ENCODE data around the gene PRKCA. TPM values are rescaled to one million over a fixed set of nuclear protein-coding genes. Genes with fewer than 3 reads are reported as not detected.

Gene PRKCA
- total and polyA plus RNA-seq, 4 donors = 3.0 to 14.1 (median 5.4) TPM

- Histone ChIP-seq H3K27ac (ENCODE audit: low read depth in 1 of 2, low read length in 2 of 2) (no peak overlapping the region), H3K9me3 (ENCODE audit: control insufficient read depth in 4 of 4, low read length in 3 of 4) (no peaks in the 10 kb centered on the region), H3K27me3 (ENCODE audit: control insufficient read depth in 4 of 4, insufficient read depth in 4 of 4, low read length in 3 of 4) (no peaks in the 10 kb centered on the region), H3K9ac (ENCODE audit: low read depth in 1 of 2, low read length in 2 of 2) (no peak overlapping the region), H3K4me1 (ENCODE audit: control insufficient read depth in 4 of 4, insufficient read depth in 4 of 4, low read length in 3 of 4) (no peaks in the 10 kb centered on the region), H3K4me3 (ENCODE audit: low read depth in 1 of 3, low read length in 3 of 3) (no peak overlapping the region), H3K36me3 (ENCODE audit: control insufficient read depth in 4 of 4, insufficient read depth in 3 of 4, low read depth in 1 of 4, low read length in 3 of 4) (peaks cover 0 to 33% (median 12%) of the 10 kb centered on the region in 4 donors)
- WGBS = 98% methylated on average over 7 of the region's 7 CpGs
- TF ChIP-seq HNF4G (IDR thresholded peaks at IDR 0.05) = no peak
- TF ChIP-seq NR2F2 (IDR thresholded peaks at IDR 0.05) = no peak
- TF ChIP-seq FOXA2 (IDR thresholded peaks at IDR 0.05) = no peak
- no peak for TF ChIP-seq SP1 (IDR thresholded peaks at IDR 0.05)
- no peak for TF ChIP-seq GABPA (IDR thresholded peaks at IDR 0.05 in 1 of 2, conservative IDR thresholded peaks at IDR 0.05 in 1 of 2)
- TF ChIP-seq RXRA (IDR thresholded peaks at IDR 0.05) = no peak
- TF ChIP-seq HNF4A (conservative IDR thresholded peaks at IDR 0.05) = no peak
- no peak for DNase-seq (ENCODE audit: low spot score)
These were observed 447.7 kb downstream of the PRKCA start for GRCh38 chr17:66750116-66750515.

- Histone ChIP-seq H3K36me3 (ENCODE audit: control insufficient read depth in 4 of 4, insufficient read depth in 3 of 4, low read depth in 1 of 4, low read length in 3 of 4) (peaks cover 0 to 34% (median 11%) of the 10 kb centered on the region in 4 donors), H3K9me3 (ENCODE audit: control insufficient read depth in 4 of 4, low read length in 3 of 4) (no peaks in the 10 kb centered on the region), H3K4me1 (ENCODE audit: control insufficient read depth in 4 of 4, insufficient read depth in 4 of 4, low read length in 3 of 4) (no peaks in the 10 kb centered on the region), H3K27ac (ENCODE audit: low read depth in 1 of 2, low read length in 2 of 2) (no peak overlapping the region), H3K4me3 (ENCODE audit: low read depth in 1 of 3, low read length in 3 of 3) (no peak overlapping the region), H3K9ac (ENCODE audit: low read depth in 1 of 2, low read length in 2 of 2) (no peak overlapping the region), H3K27me3 (ENCODE audit: control insufficient read depth in 4 of 4, insufficient read depth in 4 of 4, low read length in 3 of 4) (no peaks in the 10 kb centered on the region)
- TF ChIP-seq NR2F2 (IDR thresholded peaks at IDR 0.05) (no peak), MAX (IDR thresholded peaks at IDR 0.05) (no peak), CTCF (IDR thresholded peaks at IDR 0.05; ENCODE audit: low read depth, low read length, missing input control) (no peak), FOXA1 (IDR thresholded peaks at IDR 0.05) (no peak), ZBTB33 (IDR thresholded peaks at IDR 0.05) (no peak), TAF1 (conservative IDR thresholded peaks at IDR 0.05) (no peak), ATF3 (IDR thresholded peaks at IDR 0.05) (no peak), RXRA (IDR thresholded peaks at IDR 0.05) (no peak), REST (IDR thresholded peaks at IDR 0.05) (no peak), EGR1 (IDR thresholded peaks at IDR 0.05; ENCODE audit: low read depth in 2 of 2) (no peak), RAD21 (IDR thresholded peaks at IDR 0.05) (no peak), FOXA2 (IDR thresholded peaks at IDR 0.05) (no peak), JUND (IDR thresholded peaks at IDR 0.05) (no peak)
- WGBS = 93% methylated on average over 11 of the region's 11 CpGs
- DNase-seq (ENCODE audit: low spot score) = no peak
These were observed 448.5 kb downstream of the PRKCA start for GRCh38 chr17:66750781-66751543.

Data from liver (tissue), 9 donors.